Fibroblast of lung (primary cell): ENCODE data around the gene PMM1. TPM values are rescaled to one million over a fixed set of nuclear protein-coding genes. Genes with fewer than 3 reads are reported as not detected.

Experiments used
- DNase-seq, 2 donors: peaks; one replicate each; pipeline versions ENCODE4 v3.0.0 to v3.0.0-alpha.2; 2010; ENCODE audit warnings: low read depth in 2 of 2
- H2AFZ ChIP-seq: 2 replicates; pipeline ENCODE4 v1.5.1; 2012; ENCODE audit warnings: low read length, control low read depth, inconsistent platforms
- H3K27ac ChIP-seq: 2 replicates; pipeline ENCODE4 v1.5.1; 2011; ENCODE audit warnings: low read length, control low read depth; ENCODE audit not compliant: insufficient read depth
- H3K27me3 ChIP-seq: 2 replicates; pipeline ENCODE4 v1.5.1; 2011; ENCODE audit warnings: mild to moderate bottlenecking, low read length; ENCODE audit not compliant: control insufficient read depth, insufficient read depth
- H3K36me3 ChIP-seq: 2 replicates; pipeline ENCODE4 v1.5.1; 2011; ENCODE audit warnings: low read length; ENCODE audit not compliant: control insufficient read depth, insufficient read depth
- H3K4me1 ChIP-seq: 2 replicates; pipeline ENCODE4 v1.5.1; 2011; ENCODE audit warnings: low read length; ENCODE audit not compliant: control insufficient read depth, insufficient read depth; ENCODE audit errors: extremely low read depth
- H3K4me2 ChIP-seq: 2 replicates; pipeline ENCODE4 v1.5.1; 2011; ENCODE audit warnings: low read length, control low read depth; ENCODE audit not compliant: insufficient read depth; ENCODE audit errors: extremely low read depth
- H3K4me3 ChIP-seq, 4 experiments: fragments of 200-600 bp in 1 of 4; sonication (generic) in 1 of 4; replicated peaks in 1 of 4; 2 replicates each; pipeline ENCODE4 v1.5.1; 2011 to 2016; ENCODE audit warnings: low read length in 4 of 4, low read depth in 3 of 4, mild to moderate bottlenecking in 3 of 4, control low read depth in 2 of 4, inconsistent platforms in 1 of 4, mixed read lengths in 1 of 4; ENCODE audit not compliant: insufficient read depth in 1 of 4; ENCODE audit errors: control extremely low read depth in 1 of 4
- H3K79me2 ChIP-seq: 2 replicates; pipeline ENCODE4 v1.5.1; 2012; ENCODE audit warnings: mild to moderate bottlenecking, low read length, inconsistent platforms; ENCODE audit not compliant: control insufficient read depth, insufficient read depth
- H3K9ac ChIP-seq: 2 replicates; pipeline ENCODE4 v1.5.1; 2011; ENCODE audit warnings: mild to moderate bottlenecking, low read length, control low read depth; ENCODE audit not compliant: insufficient read depth
- H3K9me3 ChIP-seq: 2 replicates; pipeline ENCODE4 v1.5.1; 2012; ENCODE audit warnings: low read depth, low read length; ENCODE audit not compliant: control insufficient read depth, insufficient read depth
- H4K20me1 ChIP-seq: 2 replicates; pipeline ENCODE4 v1.5.1; 2011; ENCODE audit warnings: low read length; ENCODE audit not compliant: control insufficient read depth, insufficient read depth; ENCODE audit errors: extremely low read depth
- EZH2 ChIP-seq: IDR thresholded peaks from 2 replicates; pipeline ENCODE4 v1.5.1; 2012; ENCODE audit warnings: low read length, control low read depth, mild to moderate bottlenecking; ENCODE audit errors: missing control alignments
- polyA plus RNA-seq, 2 donors: library from polyadenylated mRNA; depleted of rRNA in 1 of 2; stranded (reverse) in 1 of 2; unstranded in 1 of 2; fragments of >200 nt; gene quantifications; 2 replicates each; pipeline ENCODE4 v1.2.1, GENCODE V29; 2011 to 2012; ENCODE audit warnings: missing spikeins in 1 of 2
- total RNA-seq: library from RNA; depleted of rRNA; stranded (reverse); fragments of >200 nt; gene quantifications from 2 replicates; pipeline ENCODE4 v1.2.1, GENCODE V29; 2014
- TF ChIP-seq, protein P1 (sequence below), 2 donors: IDR thresholded peaks in 1 of 2; conservative IDR thresholded peaks in 1 of 2; 1 replicate in 1 of 2; 2 replicates in 1 of 2; pipeline ENCODE4 v1.5.1; 2011 to 2012; ENCODE audit warnings: low read length in 2 of 2, control low read depth in 1 of 2, inconsistent platforms in 1 of 2, low read depth in 1 of 2, mild to moderate bottlenecking in 1 of 2

The PMM1 gene
- total and polyA plus RNA-seq, 2 donors (not counting 1 experiment from before 2014, with no cell fraction given): 32.4 to 110 TPM

DNA sequence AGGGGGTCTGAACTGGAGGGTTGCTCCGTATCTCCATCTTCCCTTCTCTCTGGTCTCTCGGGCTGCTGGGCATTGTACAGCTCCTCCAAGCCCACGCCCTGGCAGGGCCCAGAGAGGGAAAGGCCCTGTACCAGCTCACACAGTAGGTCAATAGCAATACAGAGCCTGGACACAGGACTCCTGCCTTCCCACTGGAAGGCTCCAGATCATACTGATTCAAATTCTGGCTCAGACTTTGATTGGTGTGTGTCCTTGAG, 22.2 kb downstream of the PMM1 start:
- Histone ChIP-seq H3K27me3 (no peaks in the 10 kb centered on the region), H4K20me1 (no peaks in the 10 kb centered on the region), H3K9me3 (no peaks in the 10 kb centered on the region), H3K4me3 (no peak overlapping the region), H3K36me3 (no peaks in the 10 kb centered on the region), H3K9ac (no peak overlapping the region), H3K79me2 (no peaks in the 10 kb centered on the region), H3K27ac (no peak overlapping the region), H2AFZ (no peak overlapping the region), H3K4me2 (no peak overlapping the region), H3K4me1 (peaks cover 13% of the 10 kb centered on the region)
- TF ChIP-seq, protein P1, sequence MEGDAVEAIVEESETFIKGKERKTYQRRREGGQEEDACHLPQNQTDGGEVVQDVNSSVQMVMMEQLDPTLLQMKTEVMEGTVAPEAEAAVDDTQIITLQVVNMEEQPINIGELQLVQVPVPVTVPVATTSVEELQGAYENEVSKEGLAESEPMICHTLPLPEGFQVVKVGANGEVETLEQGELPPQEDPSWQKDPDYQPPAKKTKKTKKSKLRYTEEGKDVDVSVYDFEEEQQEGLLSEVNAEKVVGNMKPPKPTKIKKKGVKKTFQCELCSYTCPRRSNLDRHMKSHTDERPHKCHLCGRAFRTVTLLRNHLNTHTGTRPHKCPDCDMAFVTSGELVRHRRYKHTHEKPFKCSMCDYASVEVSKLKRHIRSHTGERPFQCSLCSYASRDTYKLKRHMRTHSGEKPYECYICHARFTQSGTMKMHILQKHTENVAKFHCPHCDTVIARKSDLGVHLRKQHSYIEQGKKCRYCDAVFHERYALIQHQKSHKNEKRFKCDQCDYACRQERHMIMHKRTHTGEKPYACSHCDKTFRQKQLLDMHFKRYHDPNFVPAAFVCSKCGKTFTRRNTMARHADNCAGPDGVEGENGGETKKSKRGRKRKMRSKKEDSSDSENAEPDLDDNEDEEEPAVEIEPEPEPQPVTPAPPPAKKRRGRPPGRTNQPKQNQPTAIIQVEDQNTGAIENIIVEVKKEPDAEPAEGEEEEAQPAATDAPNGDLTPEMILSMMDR (conservative IDR thresholded peaks at IDR 0.05 in 1 of 2, IDR thresholded peaks at IDR 0.05 in 1 of 2; ENCODE audit: low read depth in 1 of 2, low read length in 2 of 2): no peak
- TF ChIP-seq EZH2: no peak
- no peak for DNase-seq

DNA sequence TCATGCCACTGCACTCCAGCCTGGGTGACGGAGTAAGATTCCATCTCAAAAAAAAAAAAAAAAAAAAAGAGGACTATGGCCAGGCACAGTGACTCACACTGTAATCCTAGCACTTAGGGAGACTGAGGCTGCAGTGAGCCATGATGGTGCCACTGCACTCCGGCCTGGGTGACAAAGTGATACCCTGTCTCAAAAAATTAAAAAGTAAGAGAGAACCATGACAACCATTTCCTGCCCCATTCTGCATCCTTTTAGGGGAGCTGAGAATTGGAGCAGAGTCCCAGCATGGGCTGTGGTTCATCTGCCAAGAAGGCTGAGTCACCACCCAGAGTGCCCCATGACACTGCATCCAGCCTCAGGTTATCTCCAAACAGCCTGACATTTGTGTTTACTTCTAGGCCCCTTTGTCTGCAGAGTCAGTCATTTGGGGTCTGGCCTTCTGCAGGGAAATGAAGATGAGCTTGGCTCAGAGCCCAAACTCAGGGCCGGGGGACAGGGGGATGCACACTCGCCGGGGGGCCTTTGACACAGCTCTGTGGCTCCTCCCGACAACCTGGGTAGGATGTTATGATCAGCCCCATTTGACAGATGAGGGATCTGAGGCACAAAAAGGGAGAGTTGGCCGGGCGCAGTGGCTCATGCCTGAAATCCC, 24.1 kb downstream of the PMM1 start:
- Histone ChIP-seq H3K36me3 (no peaks in the 10 kb centered on the region), H3K4me1 (peaks cover 15% of the 10 kb centered on the region), H3K9me3 (no peaks in the 10 kb centered on the region), H3K27me3 (no peaks in the 10 kb centered on the region), H3K27ac (no peak overlapping the region), H3K9ac (no peak overlapping the region), H3K4me2 (no peak overlapping the region), H4K20me1 (no peaks in the 10 kb centered on the region), H3K4me3 (no peak overlapping the region), H3K79me2 (no peaks in the 10 kb centered on the region), H2AFZ (no peak overlapping the region)
- no peak for TF ChIP-seq EZH2
- TF ChIP-seq, protein P1 (conservative IDR thresholded peaks at IDR 0.05 in 1 of 2, IDR thresholded peaks at IDR 0.05 in 1 of 2; ENCODE audit: low read depth in 1 of 2, low read length in 2 of 2): no peak
- peak; percentile 84 to 88 for DNase-seq

DNA sequence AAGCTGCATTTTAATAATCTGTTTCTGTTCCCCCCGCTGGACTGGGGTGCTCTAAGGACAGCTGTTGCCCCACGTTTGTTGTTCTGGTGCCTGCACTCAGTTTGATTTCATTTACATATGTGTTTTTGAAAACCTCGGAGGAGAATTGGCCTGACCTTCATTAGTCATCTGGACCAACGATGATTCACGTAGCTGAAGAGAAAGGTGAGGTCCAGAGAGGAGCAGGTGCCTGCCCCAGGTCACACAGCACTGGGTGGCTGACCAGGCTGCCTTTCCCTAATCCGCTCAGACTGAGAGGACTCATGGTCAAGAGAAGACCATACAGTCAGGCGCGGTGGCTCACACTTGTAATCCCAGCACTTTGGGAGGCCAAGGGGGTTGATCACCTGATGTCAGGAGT, 25.1 kb downstream of the PMM1 start:
- TF ChIP-seq, protein P1 (conservative IDR thresholded peaks at IDR 0.05 in 1 of 2, IDR thresholded peaks at IDR 0.05 in 1 of 2; ENCODE audit: low read depth in 1 of 2, low read length in 2 of 2): no peak
- no peak for TF ChIP-seq EZH2
- Histone ChIP-seq H3K36me3 (no peaks in the 10 kb centered on the region), H3K9ac (no peak overlapping the region), H3K79me2 (no peaks in the 10 kb centered on the region), H3K4me3 (no peak overlapping the region), H2AFZ (no peak overlapping the region), H3K4me2 (no peak overlapping the region), H3K9me3 (no peaks in the 10 kb centered on the region), H3K27ac (no peak overlapping the region), H3K27me3 (no peaks in the 10 kb centered on the region), H3K4me1 (peaks cover 15% of the 10 kb centered on the region), H4K20me1 (no peaks in the 10 kb centered on the region)
- peak in 1 of 2 donors; percentile 43 for DNase-seq
